GM12878 (cell line): ENCODE results near the gene SPATS2L. TPM values are rescaled to one million over a fixed set of nuclear protein-coding genes. Genes with fewer than 3 reads are reported as not detected.

Experiments used
- ATAC-seq: fragments of 200-7000 bp; cut with Tn5 transposase; 3 replicates; pipeline ENCODE4 v1.9.1; 2020; ENCODE audit warnings: mild to moderate bottlenecking, moderate library complexity
- BruUV-seq: library from RNA; stranded (reverse); fragments of 400-500 nt; replicated peaks from 2 replicates; lab custom pipeline; 2021; lab: Mats Ljungman, UMichigan
- CTCF ChIA-PET: fragments of 300-600 bp; sonication (Branson Sonifier 250); formaldehyde crosslinking; extraction: SDS; loops from one replicate; lab custom pipeline; 2021; ENCODE audit warnings: inconsistent platforms; lab: Yijun Ruan, JAX
- POLR2A ChIA-PET: fragments of 350-600 bp; formaldehyde crosslinking; extraction: SDS; loops from one replicate; lab custom pipeline; 2021; ENCODE audit warnings: inconsistent platforms; lab: Charles Lee
- RAD21 ChIA-PET: fragments of 300-600 bp; sonication (Branson Sonifier 250); formaldehyde crosslinking; loops from one replicate; lab custom pipeline; 2023; ENCODE audit warnings: antibody characterized with exemption; ENCODE audit not compliant: unreplicated experiment; lab: Charles Lee
- SMC1A ChIA-PET: fragments of 300-600 bp; sonication (Branson Sonifier 250); formaldehyde crosslinking; loops from one replicate; lab custom pipeline; 2023; ENCODE audit not compliant: unreplicated experiment, uncharacterized antibody; lab: Charles Lee
- DNase-seq: peaks from one replicate; pipeline ENCODE4 v3.0.0-alpha.2; 2011; ENCODE audit warnings: low read depth, low spot score
- FAIRE-seq: peaks from 3 replicates; lab custom pipeline; 2011; peaks lifted over from hg19 to GRCh38; lab: Jason Lieb, UNC
- H2AFZ ChIP-seq: 2 replicates; pipeline ENCODE4 v1.6.0; 2011; ENCODE audit warnings: low read depth, low read length, control low read depth; ENCODE audit not compliant: control insufficient read depth
- H3K27ac ChIP-seq: 2 replicates; pipeline ENCODE4 v1.5.1; 2011; ENCODE audit warnings: control low read depth; ENCODE audit not compliant: control insufficient read depth, insufficient read depth
- H3K27me3 ChIP-seq, 2 experiments: replicated peaks in 1 of 2; 2 replicates each; pipeline versions ENCODE4 v1.6.0 to v1.6.1; 2011; ENCODE audit warnings: low read length in 1 of 2; ENCODE audit not compliant: control insufficient read depth in 2 of 2, insufficient read depth in 2 of 2
- H3K36me3 ChIP-seq, 2 experiments: 2 replicates each; pipeline ENCODE4 v1.5.1; 2011; ENCODE audit warnings: low read length in 1 of 2; ENCODE audit not compliant: control insufficient read depth in 2 of 2, insufficient read depth in 2 of 2
- H3K4me1 ChIP-seq: 2 replicates; pipeline ENCODE4 v1.6.1; 2011; ENCODE audit warnings: mild to moderate bottlenecking, low read length, moderate library complexity, mixed read lengths; ENCODE audit not compliant: control insufficient read depth, insufficient read depth
- H3K4me2 ChIP-seq: 2 replicates; pipeline ENCODE4 v1.6.0; 2011; ENCODE audit warnings: control low read depth; ENCODE audit not compliant: control insufficient read depth, insufficient read depth
- H3K4me3 ChIP-seq: fragments of 200-600 bp; sonication (generic); 2 replicates; pipeline ENCODE4 v1.5.1; 2016
- H3K79me2 ChIP-seq: 2 replicates; pipeline ENCODE4 v1.6.0; 2011; ENCODE audit warnings: low read length; ENCODE audit not compliant: control insufficient read depth, insufficient read depth
- H3K9ac ChIP-seq: 2 replicates; pipeline ENCODE4 v1.8.0; 2011; ENCODE audit warnings: low read length, control low read depth, mixed read lengths; ENCODE audit not compliant: control insufficient read depth, insufficient read depth
- H3K9me3 ChIP-seq: replicated peaks from 3 replicates; pipeline ENCODE4 v1.5.1; 2011; ENCODE audit warnings: mild to moderate bottlenecking, low read length; ENCODE audit not compliant: control insufficient read depth, insufficient read depth
- H4K20me1 ChIP-seq: 2 replicates; pipeline ENCODE4 v1.6.0; 2011; ENCODE audit not compliant: control insufficient read depth, insufficient read depth
- BMI1 ChIP-seq: fragments of 450-650 bp; IDR thresholded peaks from 2 replicates; pipeline ENCODE4 v1.6.1; 2016; ENCODE audit warnings: mild to moderate bottlenecking, moderate library complexity, borderline replicate concordance
- BRCA1 ChIP-seq: IDR thresholded peaks from 2 replicates; pipeline ENCODE4 v1.6.1; 2011; ENCODE audit warnings: low read depth, low read length, improper control_type of control experiment
- CBX5 ChIP-seq: sonication (generic); IDR thresholded peaks from 2 replicates; pipeline ENCODE4 v1.6.1; 2016; ENCODE audit warnings: low read depth, moderate library complexity, mild to moderate bottlenecking, inconsistent platforms
- FOS ChIP-seq: IDR thresholded peaks from 3 replicates; pipeline ENCODE4 v1.6.1; 2011; ENCODE audit warnings: borderline replicate concordance; ENCODE audit not compliant: insufficient read length; ENCODE audit errors: extremely low read depth
- HDAC2 ChIP-seq: fragments of 200-600 bp; sonication (generic); IDR thresholded peaks from 2 replicates; pipeline ENCODE4 v1.6.1; 2017
- JUNB ChIP-seq: IDR thresholded peaks from 2 replicates; pipeline ENCODE4 v1.6.1; 2016; ENCODE audit warnings: antibody characterized with exemption, mild to moderate bottlenecking
- JUND ChIP-seq: IDR thresholded peaks from 2 replicates; pipeline ENCODE4 v1.6.1; 2012; ENCODE audit warnings: low read depth, mild to moderate bottlenecking, low read length, improper control_type of control experiment, moderate library complexity
- MTA2 ChIP-seq: fragments of 450-650 bp; IDR thresholded peaks from 2 replicates; pipeline ENCODE4 v1.6.1; 2016; ENCODE audit warnings: low read depth, mild to moderate bottlenecking, moderate library complexity
- MXI1 ChIP-seq: fragments of 150-350 bp; IDR thresholded peaks from 2 replicates; pipeline ENCODE4 v1.6.1; 2011; ENCODE audit warnings: low read depth, mild to moderate bottlenecking, inconsistent platforms, low read length, improper control_type of control experiment
- NR2F1 ChIP-seq: fragments of 450-650 bp; conservative IDR thresholded peaks from 2 replicates; pipeline ENCODE4 v1.6.1; 2017; ENCODE audit warnings: mild to moderate bottlenecking
- POLR2A ChIP-seq: IDR thresholded peaks from 2 replicates; pipeline ENCODE4 v1.6.1; 2011; ENCODE audit warnings: low read depth, mild to moderate bottlenecking, low read length
- RAD51 ChIP-seq: fragments of 450-650 bp; IDR thresholded peaks from 2 replicates; pipeline ENCODE4 v1.6.1; 2016; ENCODE audit warnings: moderate library complexity, mild to moderate bottlenecking, inconsistent platforms
- RB1 ChIP-seq: fragments of 450-650 bp; formaldehyde crosslinking; IDR thresholded peaks from 2 replicates; pipeline ENCODE4 v1.6.1; 2017; ENCODE audit warnings: mild to moderate bottlenecking, borderline replicate concordance
- SIN3A ChIP-seq: IDR thresholded peaks from 2 replicates; pipeline ENCODE4 v1.6.1; 2012; ENCODE audit warnings: low read depth, low read length, improper control_type of control experiment
- YY1 ChIP-seq: IDR thresholded peaks from 2 replicates; pipeline ENCODE4 v1.6.1; 2011; ENCODE audit warnings: low read depth, mild to moderate bottlenecking, low read length
- ZZZ3 ChIP-seq: IDR thresholded peaks from 2 replicates; pipeline ENCODE4 v1.6.1; 2011; ENCODE audit warnings: low read depth; ENCODE audit not compliant: control insufficient read depth, insufficient read length
- WGBS: methylation state at CpG from one replicate; pipeline ENCODE4 v1.1.6; 2016; ENCODE audit warnings: low lambda C conversion rate; ENCODE audit not compliant: insufficient replicate concordance, insufficient coverage; ENCODE audit errors: missing lambda C conversion rate; 5-methylcytosine and 5-hydroxymethylcytosine counted together
- in situ Hi-C: fragments of 300-500 bp; cut with MboI; formaldehyde crosslinking; loops from 9 replicates; pipeline ENCODE4 v1.14.3; 2018; ENCODE audit warnings: mixed read lengths
- intact Hi-C: fragments of 100-400 bp; cut with micrococcal nuclease; formaldehyde crosslinking; loops from one replicate; pipeline ENCODE4 v1.14.2; 2022; ENCODE audit not compliant: unreplicated experiment
- polyA plus RNA-seq, 11 experiments: library from polyadenylated mRNA; depleted of rRNA in 4 of 11; unstranded in 6 of 11; stranded (reverse) in 5 of 11; fragments of >200 nt; fragmentation: Nextera tagmentation in 4 of 11; fragmentation: Illumina TruSeq in 1 of 11; extraction: Ambion mirVana in 4 of 11; extraction: Trizol in 1 of 11; gene quantifications; 1 replicate in 1 of 11; 2 replicates in 10 of 11; pipeline versions ENCODE4 v1.2.1 to v1.2.3, GENCODE V29; 2011 to 2016; ENCODE audit warnings: inconsistent platforms in 2 of 11, missing spikeins in 2 of 11, low read depth in 1 of 11
- total RNA-seq, 4 experiments: library from RNA; depleted of rRNA in 3 of 4; stranded (reverse); fragments of >200 nt in 3 of 4; fragmentation: Illumina TruSeq in 1 of 4; extraction: Trizol in 1 of 4; gene quantifications; 2 replicates each; pipeline versions ENCODE4 v1.2.1 to v1.2.3, GENCODE V29; 2013 to 2021
- TF ChIP-seq, protein P1 (sequence below): IDR thresholded peaks from 2 replicates; pipeline ENCODE4 v1.6.1; 2012; ENCODE audit warnings: low read depth, low read length, improper control_type of control experiment

SPATS2L gene
- total and polyA plus RNA-seq, 10 of the 15 experiments (the other 5 are each of a cell fraction or from before 2014, with no cell fraction given): 5.2 to 30.0 (median 20.1) TPM

GRCh38 chr2:200336980-200337615, 30.6 kb downstream of the SPATS2L start:
- TF ChIP-seq POLR2A (no peak), RB1 (no peak), FOS (no peak), RAD51 (no peak), BRCA1 (no peak), SIN3A (no peak), CBX5 (no peak), JUNB (no peak), HDAC2 (no peak), MXI1 (no peak), NR2F1 (no peak), ZZZ3 (no peak), JUND (no peak), YY1 (no peak), BMI1 (no peak), MTA2 (no peak)
- TF ChIP-seq, protein P1, sequence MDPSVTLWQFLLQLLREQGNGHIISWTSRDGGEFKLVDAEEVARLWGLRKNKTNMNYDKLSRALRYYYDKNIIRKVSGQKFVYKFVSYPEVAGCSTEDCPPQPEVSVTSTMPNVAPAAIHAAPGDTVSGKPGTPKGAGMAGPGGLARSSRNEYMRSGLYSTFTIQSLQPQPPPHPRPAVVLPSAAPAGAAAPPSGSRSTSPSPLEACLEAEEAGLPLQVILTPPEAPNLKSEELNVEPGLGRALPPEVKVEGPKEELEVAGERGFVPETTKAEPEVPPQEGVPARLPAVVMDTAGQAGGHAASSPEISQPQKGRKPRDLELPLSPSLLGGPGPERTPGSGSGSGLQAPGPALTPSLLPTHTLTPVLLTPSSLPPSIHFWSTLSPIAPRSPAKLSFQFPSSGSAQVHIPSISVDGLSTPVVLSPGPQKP: no peak
- TF ChIP-seq, all 136 proteins: peak for 0
- in situ Hi-C loops (no loop called here), intact Hi-C loops (no loop called here)
- BruUV-seq: no TSS peak
- FAIRE-seq (no peak), ATAC-seq (no peak), DNase-seq (no peak)
- ChIA-PET SMC1A (interaction anchor here (0.8 to 1.9 kb wide), 5 partner anchors 13 to 112 kb away, joined by 3 to 6 read pairs (median 4); no protein-coding TSS in a partner anchor), POLR2A (no interaction called here), CTCF (interaction anchor here (0.6 to 1.5 kb wide), 3 partner anchors 11 to 189 kb away, joined by 3 to 4 read pairs (median 4); partner anchors contain the start of gene SGO2), RAD21 (no interaction called here)
- H3K4me3 ChIP-seq: no peak overlapping the region
- no peaks in the 10 kb centered on the region for H4K20me1 ChIP-seq
- H3K4me1 ChIP-seq: no peaks in the 10 kb centered on the region; the same call in 1 of the 2 replicates
- H3K27me3 ChIP-seq: no peaks in the 10 kb centered on the region
- no peaks in the 10 kb centered on the region for H3K36me3 ChIP-seq
- H3K79me2 ChIP-seq: no peaks in the 10 kb centered on the region
- H3K9ac ChIP-seq: no peak overlapping the region
- WGBS: 65% methylated on average over 3 of the region's 3 CpGs
- no peak overlapping the region for H2AFZ ChIP-seq
- no peak overlapping the region for H3K27ac ChIP-seq
- no peak overlapping the region for H3K4me2 ChIP-seq
- H3K9me3 ChIP-seq: no peaks in the 10 kb centered on the region
